ENCODE results near the gene AIDA. TPM values are rescaled to one million over a fixed set of nuclear protein-coding genes. Genes with fewer than 3 reads are reported as not detected.

The AIDA gene
- total and polyA plus RNA-seq, 4 donors, result 35.1 to 97.2 (median 62.2) TPM

DNA sequence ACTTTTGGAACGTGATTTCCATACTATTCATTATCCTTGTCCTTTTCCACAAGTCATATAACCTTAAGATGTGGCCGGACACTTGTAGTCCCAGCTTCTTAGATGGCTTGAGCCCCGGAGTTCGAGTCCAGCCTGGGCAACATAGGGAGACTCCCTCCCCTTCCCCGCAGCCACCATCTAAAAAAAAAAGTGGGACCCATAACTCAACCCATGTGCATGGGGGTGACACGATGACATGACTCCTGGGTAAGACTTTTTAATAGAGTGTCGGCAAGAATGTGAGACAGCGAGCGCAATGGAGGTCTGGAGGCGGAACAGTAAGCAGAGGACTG, 68.7 kb downstream of the AIDA start:
- H3K27me3 ChIP-seq (ENCODE audit: control insufficient read depth in 3 of 3, insufficient read depth in 3 of 3, low read length in 2 of 3), result no peaks in the 10 kb centered on the region
- peaks cover 0 to 9% (median under 1%) of the 10 kb centered on the region in 4 donors for H3K36me3 ChIP-seq (ENCODE audit: control insufficient read depth in 4 of 4, insufficient read depth in 4 of 4, low read length in 4 of 4)
- H3K9ac ChIP-seq (ENCODE audit: insufficient read depth in 1 of 2, low read length in 2 of 2), result peak overlapping the region; percentile 86 to 88
- no peaks in the 10 kb centered on the region for H3K9me3 ChIP-seq (ENCODE audit: control insufficient read depth in 4 of 4, insufficient read depth in 3 of 4, low read length in 3 of 4)
- DNase-seq (no peak), ATAC-seq (ENCODE audit: insufficient read depth, low FRiP score) (peak; percentile 14)
- peak overlapping the region; percentile 86 for H3K4me3 ChIP-seq
- WGBS, 2 donors, result 5 to 6% methylated on average over 10 of the region's 10 CpGs
- peak overlapping the region; percentile 97 to 100 for H3K27ac ChIP-seq (ENCODE audit: low read depth in 1 of 2, low read length in 1 of 2)
- TF ChIP-seq, protein P1, sequence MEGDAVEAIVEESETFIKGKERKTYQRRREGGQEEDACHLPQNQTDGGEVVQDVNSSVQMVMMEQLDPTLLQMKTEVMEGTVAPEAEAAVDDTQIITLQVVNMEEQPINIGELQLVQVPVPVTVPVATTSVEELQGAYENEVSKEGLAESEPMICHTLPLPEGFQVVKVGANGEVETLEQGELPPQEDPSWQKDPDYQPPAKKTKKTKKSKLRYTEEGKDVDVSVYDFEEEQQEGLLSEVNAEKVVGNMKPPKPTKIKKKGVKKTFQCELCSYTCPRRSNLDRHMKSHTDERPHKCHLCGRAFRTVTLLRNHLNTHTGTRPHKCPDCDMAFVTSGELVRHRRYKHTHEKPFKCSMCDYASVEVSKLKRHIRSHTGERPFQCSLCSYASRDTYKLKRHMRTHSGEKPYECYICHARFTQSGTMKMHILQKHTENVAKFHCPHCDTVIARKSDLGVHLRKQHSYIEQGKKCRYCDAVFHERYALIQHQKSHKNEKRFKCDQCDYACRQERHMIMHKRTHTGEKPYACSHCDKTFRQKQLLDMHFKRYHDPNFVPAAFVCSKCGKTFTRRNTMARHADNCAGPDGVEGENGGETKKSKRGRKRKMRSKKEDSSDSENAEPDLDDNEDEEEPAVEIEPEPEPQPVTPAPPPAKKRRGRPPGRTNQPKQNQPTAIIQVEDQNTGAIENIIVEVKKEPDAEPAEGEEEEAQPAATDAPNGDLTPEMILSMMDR (IDR thresholded peaks at IDR 0.05; ENCODE audit: control extremely low read depth, extremely low read depth), result no peak
- H3K4me1 ChIP-seq (ENCODE audit: control insufficient read depth in 5 of 5, insufficient read depth in 5 of 5, low read length in 5 of 5), result peaks cover 0 to 11% (median 3%) of the 10 kb centered on the region in 5 donors

DNA sequence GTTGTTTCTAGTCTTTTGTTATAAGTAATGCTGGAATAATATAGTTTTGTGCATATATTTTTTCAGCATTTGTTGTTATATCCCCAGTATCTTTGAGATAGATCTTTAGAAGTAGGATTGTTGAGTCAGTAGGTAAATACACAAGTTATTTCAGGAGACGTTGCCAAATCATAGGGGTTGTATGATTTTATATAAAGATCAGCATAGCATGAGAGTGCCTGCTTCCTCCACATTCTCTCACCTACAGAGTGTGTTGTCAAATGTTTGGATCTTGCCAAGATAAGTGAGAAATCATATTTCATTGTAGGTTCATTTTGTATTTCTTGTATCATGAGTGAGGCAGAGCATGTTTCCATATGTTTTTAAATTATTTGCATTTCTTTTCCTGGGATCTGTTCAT, 69.8 kb downstream of the AIDA start:
- H3K9me3 ChIP-seq (ENCODE audit: control insufficient read depth in 4 of 4, insufficient read depth in 3 of 4, low read length in 3 of 4), result no peaks in the 10 kb centered on the region
- TF ChIP-seq, protein P1 (IDR thresholded peaks at IDR 0.05; ENCODE audit: control extremely low read depth, extremely low read depth), result no peak
- no peak overlapping the region for H3K4me3 ChIP-seq
- H3K9ac ChIP-seq (ENCODE audit: insufficient read depth in 1 of 2, low read length in 2 of 2), result no peak overlapping the region
- no peak overlapping the region for H3K27ac ChIP-seq (ENCODE audit: low read depth in 1 of 2, low read length in 1 of 2)
- WGBS, 2 donors, result 76 to 87% methylated on average over 1 of the region's 1 CpG
- H3K27me3 ChIP-seq (ENCODE audit: control insufficient read depth in 3 of 3, insufficient read depth in 3 of 3, low read length in 2 of 3), result no peaks in the 10 kb centered on the region
- H3K4me1 ChIP-seq (ENCODE audit: control insufficient read depth in 5 of 5, insufficient read depth in 5 of 5, low read length in 5 of 5), result peaks cover 0 to 11% (median 3%) of the 10 kb centered on the region in 5 donors
- DNase-seq, result no peak
- no peak for ATAC-seq (ENCODE audit: insufficient read depth, low FRiP score)
- peaks cover 0 to 11% (median 2%) of the 10 kb centered on the region in 4 donors for H3K36me3 ChIP-seq (ENCODE audit: control insufficient read depth in 4 of 4, insufficient read depth in 4 of 4, low read length in 4 of 4)

DNA sequence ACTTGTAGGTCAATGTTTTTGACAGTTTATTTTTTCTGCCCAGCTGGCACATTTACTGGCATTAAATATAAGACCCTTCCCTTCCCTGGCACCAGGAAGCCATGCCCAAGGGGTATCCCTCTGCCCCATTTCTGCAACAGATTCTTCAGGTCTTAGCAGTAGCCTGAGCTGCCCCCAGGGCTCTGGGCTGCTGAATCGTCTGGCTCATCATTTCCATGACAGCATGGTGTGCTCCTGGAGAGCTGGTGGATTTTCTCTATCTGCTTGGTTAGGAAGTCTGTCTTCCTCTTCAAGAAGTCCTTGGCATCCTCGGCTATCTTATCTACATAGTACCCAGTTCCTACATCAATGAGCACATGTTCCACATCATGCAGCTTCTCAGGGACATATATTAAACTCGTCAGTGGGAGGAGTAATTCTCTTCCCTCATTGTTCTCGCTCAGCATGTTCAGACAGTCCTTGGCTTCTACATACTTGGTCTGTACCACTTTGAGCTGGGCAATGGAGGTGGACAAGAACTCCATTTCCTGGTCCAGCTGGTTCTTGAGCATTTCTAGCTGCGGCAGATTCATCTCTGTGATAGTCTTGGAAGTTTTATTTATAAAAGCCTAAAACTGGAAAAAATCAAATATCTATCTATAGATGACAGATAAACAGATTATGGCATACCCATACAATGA, 70.9 kb downstream of the AIDA start:
- H3K9me3 ChIP-seq (ENCODE audit: control insufficient read depth in 4 of 4, insufficient read depth in 3 of 4, low read length in 3 of 4), result no peaks in the 10 kb centered on the region
- ATAC-seq (ENCODE audit: insufficient read depth, low FRiP score), result no peak
- no peak for DNase-seq
- TF ChIP-seq, protein P1 (IDR thresholded peaks at IDR 0.05; ENCODE audit: control extremely low read depth, extremely low read depth), result no peak
- no peak overlapping the region for H3K27ac ChIP-seq (ENCODE audit: low read depth in 1 of 2, low read length in 1 of 2)
- no peaks in the 10 kb centered on the region for H3K27me3 ChIP-seq (ENCODE audit: control insufficient read depth in 3 of 3, insufficient read depth in 3 of 3, low read length in 2 of 3)
- WGBS, 2 donors, result 84 to 85% methylated on average over 5 of the region's 5 CpGs
- H3K4me1 ChIP-seq (ENCODE audit: control insufficient read depth in 5 of 5, insufficient read depth in 5 of 5, low read length in 5 of 5), result peaks cover 0 to 11% (median 3%) of the 10 kb centered on the region in 5 donors
- H3K36me3 ChIP-seq (ENCODE audit: control insufficient read depth in 4 of 4, insufficient read depth in 4 of 4, low read length in 4 of 4), result peaks cover 0 to 5% (median 1%) of the 10 kb centered on the region in 4 donors
- no peak overlapping the region for H3K4me3 ChIP-seq
- no peak overlapping the region for H3K9ac ChIP-seq (ENCODE audit: insufficient read depth in 1 of 2, low read length in 2 of 2)

Measured in lung (tissue), 12 donors.